GM12878 (cell line): ENCODE measurements around the gene SHLD1. TPM values are rescaled to one million over a fixed set of nuclear protein-coding genes. Genes with fewer than 3 reads are reported as not detected.

Experiments used
- ATAC-seq: fragments of 200-7000 bp; cut with Tn5 transposase; 3 replicates; pipeline ENCODE4 v1.9.1; 2020; ENCODE audit warnings: mild to moderate bottlenecking, moderate library complexity
- BruUV-seq: library from RNA; stranded (reverse); fragments of 400-500 nt; replicated peaks from 2 replicates; lab custom pipeline; 2021; lab: Mats Ljungman, UMichigan
- CTCF ChIA-PET: fragments of 300-600 bp; sonication (Branson Sonifier 250); formaldehyde crosslinking; extraction: SDS; loops from one replicate; lab custom pipeline; 2021; ENCODE audit warnings: inconsistent platforms; lab: Yijun Ruan, JAX
- POLR2A ChIA-PET: fragments of 350-600 bp; formaldehyde crosslinking; extraction: SDS; loops from one replicate; lab custom pipeline; 2021; ENCODE audit warnings: inconsistent platforms; lab: Charles Lee
- RAD21 ChIA-PET: fragments of 300-600 bp; sonication (Branson Sonifier 250); formaldehyde crosslinking; loops from one replicate; lab custom pipeline; 2023; ENCODE audit warnings: antibody characterized with exemption; ENCODE audit not compliant: unreplicated experiment; lab: Charles Lee
- SMC1A ChIA-PET: fragments of 300-600 bp; sonication (Branson Sonifier 250); formaldehyde crosslinking; loops from one replicate; lab custom pipeline; 2023; ENCODE audit not compliant: unreplicated experiment, uncharacterized antibody; lab: Charles Lee
- DNase-seq: peaks from one replicate; pipeline ENCODE4 v3.0.0-alpha.2; 2011; ENCODE audit warnings: low read depth, low spot score
- FAIRE-seq: peaks from 3 replicates; lab custom pipeline; 2011; peaks lifted over from hg19 to GRCh38; lab: Jason Lieb, UNC
- H2AFZ ChIP-seq: 2 replicates; pipeline ENCODE4 v1.6.0; 2011; ENCODE audit warnings: low read depth, low read length, control low read depth; ENCODE audit not compliant: control insufficient read depth
- H3K27ac ChIP-seq: 2 replicates; pipeline ENCODE4 v1.5.1; 2011; ENCODE audit warnings: control low read depth; ENCODE audit not compliant: control insufficient read depth, insufficient read depth
- H3K27me3 ChIP-seq, 2 experiments: replicated peaks in 1 of 2; 2 replicates each; pipeline versions ENCODE4 v1.6.0 to v1.6.1; 2011; ENCODE audit warnings: low read length in 1 of 2; ENCODE audit not compliant: control insufficient read depth in 2 of 2, insufficient read depth in 2 of 2
- H3K36me3 ChIP-seq, 2 experiments: 2 replicates each; pipeline ENCODE4 v1.5.1; 2011; ENCODE audit warnings: low read length in 1 of 2; ENCODE audit not compliant: control insufficient read depth in 2 of 2, insufficient read depth in 2 of 2
- H3K4me1 ChIP-seq: 2 replicates; pipeline ENCODE4 v1.6.1; 2011; ENCODE audit warnings: mild to moderate bottlenecking, low read length, moderate library complexity, mixed read lengths; ENCODE audit not compliant: control insufficient read depth, insufficient read depth
- H3K4me2 ChIP-seq: 2 replicates; pipeline ENCODE4 v1.6.0; 2011; ENCODE audit warnings: control low read depth; ENCODE audit not compliant: control insufficient read depth, insufficient read depth
- H3K4me3 ChIP-seq: fragments of 200-600 bp; sonication (generic); 2 replicates; pipeline ENCODE4 v1.5.1; 2016
- H3K79me2 ChIP-seq: 2 replicates; pipeline ENCODE4 v1.6.0; 2011; ENCODE audit warnings: low read length; ENCODE audit not compliant: control insufficient read depth, insufficient read depth
- H3K9ac ChIP-seq: 2 replicates; pipeline ENCODE4 v1.8.0; 2011; ENCODE audit warnings: low read length, control low read depth, mixed read lengths; ENCODE audit not compliant: control insufficient read depth, insufficient read depth
- H3K9me3 ChIP-seq: replicated peaks from 3 replicates; pipeline ENCODE4 v1.5.1; 2011; ENCODE audit warnings: mild to moderate bottlenecking, low read length; ENCODE audit not compliant: control insufficient read depth, insufficient read depth
- H4K20me1 ChIP-seq: 2 replicates; pipeline ENCODE4 v1.6.0; 2011; ENCODE audit not compliant: control insufficient read depth, insufficient read depth
- MTA2 ChIP-seq: fragments of 450-650 bp; IDR thresholded peaks from 2 replicates; pipeline ENCODE4 v1.6.1; 2016; ENCODE audit warnings: low read depth, mild to moderate bottlenecking, moderate library complexity
- NFIC ChIP-seq: IDR thresholded peaks from 2 replicates; pipeline ENCODE4 v1.6.1; 2012; ENCODE audit warnings: low read depth, mild to moderate bottlenecking, inconsistent platforms, low read length, moderate library complexity
- SIX5 ChIP-seq: IDR thresholded peaks from 2 replicates; pipeline ENCODE4 v1.6.1; 2011; ENCODE audit warnings: mild to moderate bottlenecking, low read depth, low read length, moderate library complexity; ENCODE audit not compliant: severe bottlenecking
- TARDBP ChIP-seq: IDR thresholded peaks from 2 replicates; pipeline ENCODE4 v1.6.1; 2016; ENCODE audit warnings: borderline replicate concordance
- USF1 ChIP-seq: IDR thresholded peaks from 2 replicates; pipeline ENCODE4 v1.6.1; 2011; ENCODE audit warnings: borderline replicate concordance, low read depth, mild to moderate bottlenecking, moderate library complexity, mixed read lengths, low read length; ENCODE audit not compliant: insufficient read depth; ENCODE audit errors: extremely low read length
- ZNF622 ChIP-seq: fragments of 450-650 bp; IDR thresholded peaks from 2 replicates; pipeline ENCODE4 v1.6.1; 2017; ENCODE audit warnings: mild to moderate bottlenecking, inconsistent platforms
- WGBS: methylation state at CpG from one replicate; pipeline ENCODE4 v1.1.6; 2016; ENCODE audit warnings: low lambda C conversion rate; ENCODE audit not compliant: insufficient replicate concordance, insufficient coverage; ENCODE audit errors: missing lambda C conversion rate; 5-methylcytosine and 5-hydroxymethylcytosine counted together
- in situ Hi-C: fragments of 300-500 bp; cut with MboI; formaldehyde crosslinking; loops from 9 replicates; pipeline ENCODE4 v1.14.3; 2018; ENCODE audit warnings: mixed read lengths
- intact Hi-C: fragments of 100-400 bp; cut with micrococcal nuclease; formaldehyde crosslinking; loops from one replicate; pipeline ENCODE4 v1.14.2; 2022; ENCODE audit not compliant: unreplicated experiment
- polyA plus RNA-seq, 11 experiments: library from polyadenylated mRNA; depleted of rRNA in 4 of 11; unstranded in 6 of 11; stranded (reverse) in 5 of 11; fragments of >200 nt; fragmentation: Nextera tagmentation in 4 of 11; fragmentation: Illumina TruSeq in 1 of 11; extraction: Ambion mirVana in 4 of 11; extraction: Trizol in 1 of 11; gene quantifications; 1 replicate in 1 of 11; 2 replicates in 10 of 11; pipeline versions ENCODE4 v1.2.1 to v1.2.3, GENCODE V29; 2011 to 2016; ENCODE audit warnings: inconsistent platforms in 2 of 11, missing spikeins in 2 of 11, low read depth in 1 of 11
- total RNA-seq, 4 experiments: library from RNA; depleted of rRNA in 3 of 4; stranded (reverse); fragments of >200 nt in 3 of 4; fragmentation: Illumina TruSeq in 1 of 4; extraction: Trizol in 1 of 4; gene quantifications; 2 replicates each; pipeline versions ENCODE4 v1.2.1 to v1.2.3, GENCODE V29; 2013 to 2021

The SHLD1 gene
- total and polyA plus RNA-seq, 10 of the 15 experiments (the other 5 are each of a cell fraction or from before 2014, with no cell fraction given): 10.8 to 70.9 (median 25.4) TPM

- no peaks in the 10 kb centered on the region for H4K20me1 ChIP-seq
- H3K27ac ChIP-seq: no peak overlapping the region
- no peak overlapping the region for H3K4me2 ChIP-seq
- H2AFZ ChIP-seq: no peak overlapping the region
- 93% methylated on average over 4 of the region's 4 CpGs for WGBS
- ATAC-seq (no peak), FAIRE-seq (no peak)
- in situ Hi-C loops: no loop called here
- H3K27me3 ChIP-seq: no peaks in the 10 kb centered on the region; a peak in 2 of 4 replicates
- ChIA-PET SMC1A (interaction anchor here (0.9 to 1.9 kb wide), 3 partner anchors 13 to 145 kb away, joined by 3 to 4 read pairs (median 3); no protein-coding TSS in a partner anchor), POLR2A (interaction anchor here (0.5 to 1.1 kb wide), 3 partner anchors 24 to 269 kb away, joined by 3 to 5 read pairs (median 3); no protein-coding TSS in a partner anchor), RAD21 (no interaction called here), CTCF (interaction anchor here (0.7 kb wide), 1 partner anchor 68 kb away, joined by 3 read pairs; no protein-coding TSS in a partner anchor)
- BruUV-seq: no TSS peak
- intact Hi-C loops: no loop called here
- no peak overlapping the region for H3K9ac ChIP-seq
- no peak overlapping the region for H3K4me3 ChIP-seq
- TF ChIP-seq TARDBP: no peak
- TF ChIP-seq USF1: no peak
- TF ChIP-seq NFIC: no peak
- no peak for TF ChIP-seq SIX5
- TF ChIP-seq ZNF622: no peak
- TF ChIP-seq MTA2: no peak
- TF ChIP-seq, all 136 proteins: peak for 0
- Histone ChIP-seq H3K79me2 (no peaks in the 10 kb centered on the region), H3K36me3 (no peaks in the 10 kb centered on the region), H3K9me3 (peaks cover 1% of the 10 kb centered on the region; the same call in 2 of the 3 replicates), H3K4me1 (no peaks in the 10 kb centered on the region)
- DNase-seq: no peak
Observed at GRCh38 chr20:5716953-5717352, 33.2 kb upstream of the SHLD1 start.
